HUES64 (cell line): ENCODE results near the gene TARBP1.
"Not testable (repeated sequence)": the region's sequence is repeated elsewhere in the genome, so short reads cannot be mapped to it uniquely, and the experiment has no call there.

Experiments used
- H3K27ac ChIP-seq: 2 replicates; pipeline ENCODE4 v1.7.0; 2013; ENCODE audit warnings: low read depth, low read length, inconsistent platforms
- H3K27me3 ChIP-seq: 2 replicates; pipeline ENCODE4 v1.6.1; 2013; ENCODE audit warnings: mild to moderate bottlenecking, low read length; ENCODE audit not compliant: insufficient read depth
- H3K36me3 ChIP-seq: 2 replicates; pipeline ENCODE4 v1.6.1; 2013; ENCODE audit warnings: mild to moderate bottlenecking, low read length; ENCODE audit not compliant: insufficient read depth
- H3K4me1 ChIP-seq: 2 replicates; pipeline ENCODE4 v1.6.1; 2013; ENCODE audit warnings: mild to moderate bottlenecking, low read length, moderate library complexity; ENCODE audit not compliant: insufficient read depth
- H3K4me3 ChIP-seq: 2 replicates; pipeline ENCODE4 v1.5.1; 2013; ENCODE audit warnings: mild to moderate bottlenecking, low read length, moderate library complexity
- H3K9ac ChIP-seq: 2 replicates; pipeline ENCODE4 v1.6.1; 2013; ENCODE audit warnings: mild to moderate bottlenecking, low read depth, low read length
- H3K9me3 ChIP-seq: 2 replicates; pipeline ENCODE4 v1.6.1; 2013; ENCODE audit warnings: low read depth, low read length; ENCODE audit not compliant: insufficient read depth
- WGBS: fragments of 150-250, 120-280 bp; methylation state at CpG from one replicate; pipeline ENCODE4 v1.1.7; 2013; ENCODE audit warnings: missing lambda C conversion rate; 5-methylcytosine and 5-hydroxymethylcytosine counted together

The TARBP1 gene

GRCh38 chr1:234517110-234517802 is 38.3 kb upstream of the TARBP1 start:
- peaks cover 19% of the 10 kb centered on the region for H3K4me1 ChIP-seq
- WGBS, result 90% methylated on average over 9 of the region's 9 CpGs
- no peak overlapping the region for H3K9ac ChIP-seq
- H3K27ac ChIP-seq, result no peak overlapping the region
- no peak overlapping the region for H3K4me3 ChIP-seq
- H3K27me3 ChIP-seq, result no peaks in the 10 kb centered on the region
- H3K9me3 ChIP-seq, result no peaks in the 10 kb centered on the region
- no peaks in the 10 kb centered on the region for H3K36me3 ChIP-seq

GRCh38 chr1:234515821-234516241 is 36.9 kb upstream of the TARBP1 start:
- H3K9ac ChIP-seq, result peak overlapping the region; percentile 60; the same call in 1 of the 2 replicates
- H3K27ac ChIP-seq, result peak overlapping the region; percentile 67
- WGBS, result 85% methylated on average over 1 of the region's 3 CpGs
- H3K9me3 ChIP-seq, result no peaks in the 10 kb centered on the region
- no peaks in the 10 kb centered on the region for H3K36me3 ChIP-seq
- no peak overlapping the region for H3K4me3 ChIP-seq
- H3K27me3 ChIP-seq, result no peaks in the 10 kb centered on the region
- peaks cover 21% of the 10 kb centered on the region for H3K4me1 ChIP-seq

- no peaks in the 10 kb centered on the region for H3K36me3 ChIP-seq
- H3K9ac ChIP-seq, result peak overlapping the region; percentile 60; the same call in 1 of the 2 replicates
- H3K4me1 ChIP-seq, result peaks cover 21% of the 10 kb centered on the region
- H3K27ac ChIP-seq, result peak overlapping the region; percentile 67
- WGBS, result 49% methylated on average over 2 of the region's 2 CpGs
- no peak overlapping the region for H3K4me3 ChIP-seq
- no peaks in the 10 kb centered on the region for H3K9me3 ChIP-seq
- H3K27me3 ChIP-seq, result no peaks in the 10 kb centered on the region
Measured at GRCh38 chr1:234515411-234515810, 36.4 kb upstream of the TARBP1 start.

GRCh38 chr1:234512451-234512861 is 33.5 kb upstream of the TARBP1 start:
- H3K9ac ChIP-seq, result no peak overlapping the region
- 31% methylated on average over 3 of the region's 5 CpGs for WGBS

GRCh38 chr1:234509457-234510328 is 30.7 kb upstream of the TARBP1 start:
- H3K9ac ChIP-seq, result no peak overlapping the region
- no peaks in the 10 kb centered on the region for H3K36me3 ChIP-seq
- H3K4me1 ChIP-seq, result peaks cover 17% of the 10 kb centered on the region
- no peaks in the 10 kb centered on the region for H3K27me3 ChIP-seq
- no peaks in the 10 kb centered on the region for H3K9me3 ChIP-seq
- no peak overlapping the region for H3K4me3 ChIP-seq
- 53% methylated on average over 9 of the region's 9 CpGs for WGBS
- H3K27ac ChIP-seq, result peak overlapping the region; percentile 56; the same call in 1 of the 2 replicates

More at GRCh38 chr1:234512451-234512861, 33.5 kb upstream of the TARBP1 start:
- peaks cover 28% of the 10 kb centered on the region for H3K4me1 ChIP-seq
- H3K27ac ChIP-seq, result no peak overlapping the region
- no peaks in the 10 kb centered on the region for H3K36me3 ChIP-seq
- no peak overlapping the region for H3K4me3 ChIP-seq
- no peaks in the 10 kb centered on the region for H3K27me3 ChIP-seq
- no peaks in the 10 kb centered on the region for H3K9me3 ChIP-seq

- Histone ChIP-seq H3K4me3 (no peak overlapping the region), H3K9me3 (no peaks in the 10 kb centered on the region), H3K9ac (no peak overlapping the region), H3K36me3 (no peaks in the 10 kb centered on the region), H3K27ac (no peak overlapping the region), H3K27me3 (no peaks in the 10 kb centered on the region), H3K4me1 (peaks cover 19% of the 10 kb centered on the region)
- 96% methylated on average over 11 of the region's 11 CpGs for WGBS
Measured at GRCh38 chr1:234507626-234508387, 28.8 kb upstream of the TARBP1 start.

- Histone ChIP-seq H3K9ac (no peak overlapping the region), H3K9me3 (no peaks in the 10 kb centered on the region), H3K27me3 (no peaks in the 10 kb centered on the region), H3K27ac (no peak overlapping the region), H3K36me3 (no peaks in the 10 kb centered on the region), H3K4me1 (peaks cover 14% of the 10 kb centered on the region; the same call in 1 of the 2 replicates), H3K4me3 (no peak overlapping the region)
- WGBS, result 100% methylated on average over 1 of the region's 2 CpGs
Measured at GRCh38 chr1:234507089-234507488, 28.1 kb upstream of the TARBP1 start.

GRCh38 chr1:234505769-234506102 is 26.8 kb upstream of the TARBP1 start:
- Histone ChIP-seq H3K36me3 (no peaks in the 10 kb centered on the region), H3K9ac (no peak overlapping the region), H3K27me3 (no peaks in the 10 kb centered on the region), H3K27ac (no peak overlapping the region), H3K4me3 (no peak overlapping the region), H3K4me1 (peaks cover 17% of the 10 kb centered on the region; the same call in 1 of the 2 replicates), H3K9me3 (no peaks in the 10 kb centered on the region)

GRCh38 chr1:234504969-234505768 is 26.2 kb upstream of the TARBP1 start:
- H3K9me3 ChIP-seq, result no peaks in the 10 kb centered on the region
- WGBS, result 85% methylated on average over 4 of the region's 4 CpGs
- H3K27ac ChIP-seq, result no peak overlapping the region; the same call in 1 of the 2 replicates
- H3K9ac ChIP-seq, result no peak overlapping the region
- H3K4me1 ChIP-seq, result peaks cover 18% of the 10 kb centered on the region; the same call in 1 of the 2 replicates
- no peaks in the 10 kb centered on the region for H3K27me3 ChIP-seq
- H3K36me3 ChIP-seq, result no peaks in the 10 kb centered on the region
- no peak overlapping the region for H3K4me3 ChIP-seq

GRCh38 chr1:234504251-234504650 is 25.3 kb upstream of the TARBP1 start:
- H3K9ac ChIP-seq, H3K4me3 ChIP-seq, H3K27me3 ChIP-seq, H3K27ac ChIP-seq, H3K9me3 ChIP-seq, H3K36me3 ChIP-seq: not testable (repeated sequence)
- peaks cover 21% of the 10 kb centered on the region for H3K4me1 ChIP-seq
- 77% methylated on average over 5 of the region's 5 CpGs for WGBS
